ENCODE results near the gene CRHR2.

DNA sequence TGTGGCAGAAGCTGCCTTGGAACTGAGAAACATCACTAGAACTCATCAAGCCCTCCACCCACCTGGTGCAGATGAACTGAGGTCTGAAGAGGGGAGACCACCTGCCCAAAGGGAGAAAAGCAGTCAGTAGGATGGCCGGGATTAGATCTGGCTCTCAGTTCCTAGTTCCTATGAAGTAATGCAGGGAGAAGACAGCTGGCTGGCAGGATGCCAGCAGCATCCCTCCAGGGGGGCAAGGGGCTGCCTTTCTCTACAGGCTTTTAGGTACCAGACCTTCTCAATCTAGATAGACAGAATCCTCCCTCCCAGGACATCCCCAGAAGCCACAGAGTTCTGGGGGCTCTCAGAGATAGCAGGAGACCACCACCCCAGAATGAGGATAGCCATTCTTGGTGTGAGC lies 7.8 kb downstream of the CRHR2 start:
- TF ChIP-seq, protein P1, sequence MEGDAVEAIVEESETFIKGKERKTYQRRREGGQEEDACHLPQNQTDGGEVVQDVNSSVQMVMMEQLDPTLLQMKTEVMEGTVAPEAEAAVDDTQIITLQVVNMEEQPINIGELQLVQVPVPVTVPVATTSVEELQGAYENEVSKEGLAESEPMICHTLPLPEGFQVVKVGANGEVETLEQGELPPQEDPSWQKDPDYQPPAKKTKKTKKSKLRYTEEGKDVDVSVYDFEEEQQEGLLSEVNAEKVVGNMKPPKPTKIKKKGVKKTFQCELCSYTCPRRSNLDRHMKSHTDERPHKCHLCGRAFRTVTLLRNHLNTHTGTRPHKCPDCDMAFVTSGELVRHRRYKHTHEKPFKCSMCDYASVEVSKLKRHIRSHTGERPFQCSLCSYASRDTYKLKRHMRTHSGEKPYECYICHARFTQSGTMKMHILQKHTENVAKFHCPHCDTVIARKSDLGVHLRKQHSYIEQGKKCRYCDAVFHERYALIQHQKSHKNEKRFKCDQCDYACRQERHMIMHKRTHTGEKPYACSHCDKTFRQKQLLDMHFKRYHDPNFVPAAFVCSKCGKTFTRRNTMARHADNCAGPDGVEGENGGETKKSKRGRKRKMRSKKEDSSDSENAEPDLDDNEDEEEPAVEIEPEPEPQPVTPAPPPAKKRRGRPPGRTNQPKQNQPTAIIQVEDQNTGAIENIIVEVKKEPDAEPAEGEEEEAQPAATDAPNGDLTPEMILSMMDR (IDR thresholded peaks at IDR 0.05) = no peak
- TF ChIP-seq POLR2A (IDR thresholded peaks at IDR 0.05) = no peak
